Caco-2 (cell line): Measurements from ENCODE around the gene VTI1A. TPM values are rescaled to one million over a fixed set of nuclear protein-coding genes. Genes with fewer than 3 reads are reported as not detected.
"Not testable (repeated sequence)": the region's sequence is repeated elsewhere in the genome, so short reads cannot be mapped to it uniquely, and the experiment has no call there.

Experiments
- BruUV-seq: library from RNA; stranded (reverse); fragments of 400-500 nt; replicated peaks from 2 replicates; lab custom pipeline; 2021; lab: Mats Ljungman, UMichigan
- CTCF ChIA-PET: fragments of 300-600 bp; sonication (Branson Sonifier 250); formaldehyde crosslinking; loops from one replicate; lab custom pipeline; 2022; ENCODE audit warnings: antibody characterized with exemption; lab: Charles Lee
- POLR2A ChIA-PET: fragments of 300-600 bp; sonication (Branson Sonifier 250); formaldehyde crosslinking; loops from one replicate; lab custom pipeline; 2022; ENCODE audit warnings: antibody characterized with exemption; lab: Charles Lee
- DNase-seq, 2 experiments: peaks; one replicate each; pipeline versions ENCODE4 v3.0.0 to v3.0.0-alpha.2; 2020 to 2022
- H3K27me3 ChIP-seq: replicated peaks from 2 replicates; pipeline ENCODE4 v1.6.0; 2011; ENCODE audit warnings: low read length; ENCODE audit not compliant: control insufficient read depth, insufficient read depth
- H3K36me3 ChIP-seq: 2 replicates; pipeline ENCODE4 v1.5.1; 2011; ENCODE audit warnings: low read length; ENCODE audit not compliant: control insufficient read depth, insufficient read depth
- H3K4me1 ChIP-seq: fragments of 250-450 bp; sonication (Bioruptor Pico); 2 replicates; pipeline ENCODE4 v1.5.1; 2020; ENCODE audit warnings: mild to moderate bottlenecking
- H3K4me3 ChIP-seq: 2 replicates; pipeline ENCODE4 v1.5.1; 2011; ENCODE audit warnings: low read depth, mild to moderate bottlenecking, control low read depth, low read length
- H3K9me3 ChIP-seq: fragments of 250-450 bp; sonication (Bioruptor Pico); 2 replicates; pipeline ENCODE4 v1.5.1; 2020; ENCODE audit warnings: mild to moderate bottlenecking, moderate library complexity
- H3K27ac Mint-ChIP-seq: one replicate; pipeline ENCODE4 v1.8.0; 2022; ENCODE audit warnings: mixed read lengths; ENCODE audit not compliant: unreplicated experiment
- H3K27me3 Mint-ChIP-seq: one replicate; pipeline ENCODE4 v1.8.0; 2022; ENCODE audit warnings: mixed read lengths; ENCODE audit not compliant: insufficient read depth, unreplicated experiment
- H3K36me3 Mint-ChIP-seq: one replicate; pipeline ENCODE4 v1.8.0; 2022; ENCODE audit warnings: mild to moderate bottlenecking, mixed read lengths; ENCODE audit not compliant: insufficient read depth, unreplicated experiment
- H3K4me1 Mint-ChIP-seq: one replicate; pipeline ENCODE4 v1.8.0; 2022; ENCODE audit warnings: low read depth, mixed read lengths; ENCODE audit not compliant: unreplicated experiment
- H3K4me3 Mint-ChIP-seq: one replicate; pipeline ENCODE4 v1.8.0; 2022; ENCODE audit warnings: mild to moderate bottlenecking, moderate library complexity, mixed read lengths; ENCODE audit not compliant: unreplicated experiment
- H3K9me3 Mint-ChIP-seq: one replicate; pipeline ENCODE4 v1.8.0; 2022; ENCODE audit warnings: mixed read lengths; ENCODE audit not compliant: unreplicated experiment
- CTCF ChIP-seq, 2 experiments: fragments of 200-600 bp in 1 of 2; IDR thresholded peaks; 1 replicate in 1 of 2; 2 replicates in 1 of 2; pipeline versions ENCODE4 v1.5.1 to v1.8.0; 2011 to 2022; ENCODE audit warnings: antibody characterized with exemption in 1 of 2, control low read depth in 1 of 2, inconsistent platforms in 1 of 2, low read depth in 1 of 2, low read length in 1 of 2, mild to moderate bottlenecking in 1 of 2, moderate library complexity in 1 of 2; ENCODE audit not compliant: insufficient read depth in 1 of 2, severe bottlenecking in 1 of 2, unreplicated experiment in 1 of 2
- intact Hi-C: fragments of 100-400 bp; cut with micrococcal nuclease; formaldehyde crosslinking; loops from one replicate; pipeline ENCODE4 v1.10.0; 2022; ENCODE audit not compliant: unreplicated experiment
- total RNA-seq: library from RNA; stranded (reverse); gene quantifications from 2 replicates; pipeline ENCODE4 v1.2.3, GENCODE V29; 2022

VTI1A gene
- total RNA-seq, 1 experiment from 2014 or later = 45.6 TPM

- Mint-ChIP-seq H3K9me3 (no peaks in the 10 kb centered on the region), H3K27ac (peak overlapping the region; percentile 94), H3K4me1 (peaks cover 68% of the 10 kb centered on the region), H3K36me3 (peaks cover 6% of the 10 kb centered on the region), H3K27me3 (no peaks in the 10 kb centered on the region), H3K4me3 (peak overlapping the region; percentile 50)
- BruUV-seq = no TSS peak
- no peak for TF ChIP-seq CTCF (IDR thresholded peaks at IDR 0.05; ENCODE audit: insufficient read depth in 1 of 2, low read depth in 1 of 2, low read length in 1 of 2, severe bottlenecking in 1 of 2, unreplicated experiment in 1 of 2)
- CTCF ChIA-PET = no interaction called here
- Histone ChIP-seq H3K36me3 (no peaks in the 10 kb centered on the region; the same call in 1 of the 2 replicates), H3K27me3 (no peaks in the 10 kb centered on the region), H3K4me3 (no peak overlapping the region), H3K9me3 (no peaks in the 10 kb centered on the region), H3K4me1 (peaks cover 71% of the 10 kb centered on the region)
- intact Hi-C loops = loop anchor here (1.0 to 5.0 kb wide), 7 partner anchors 10 to 220 kb away; no protein-coding TSS in a partner anchor
- DNase-seq = no peak
- POLR2A ChIA-PET = interaction anchor here (0.6 kb wide), 1 partner anchor 220 kb away, joined by 9 read pairs; no protein-coding TSS in a partner anchor
Observed at GRCh38 chr10:112728997-112729396, 282.0 kb downstream of the VTI1A start.

- H3K27me3 Mint-ChIP-seq, CTCF ChIA-PET, H3K27ac Mint-ChIP-seq, H3K27me3 ChIP-seq, H3K36me3 ChIP-seq, BruUV-seq, H3K4me3 Mint-ChIP-seq, intact Hi-C loops, H3K9me3 Mint-ChIP-seq, POLR2A ChIA-PET, H3K9me3 ChIP-seq, H3K4me3 ChIP-seq, H3K36me3 Mint-ChIP-seq, DNase-seq: not testable (repeated sequence)
- H3K4me1 Mint-ChIP-seq = peaks cover 52% of the 10 kb centered on the region
- peaks cover 54% of the 10 kb centered on the region for H3K4me1 ChIP-seq
Observed at GRCh38 chr10:112731450-112731849, 284.4 kb downstream of the VTI1A start.

GRCh38 chr10:112732277-112732921, 285.4 kb downstream of the VTI1A start:
- peaks cover 47% of the 10 kb centered on the region for H3K4me1 Mint-ChIP-seq
- H3K27me3 Mint-ChIP-seq = no peaks in the 10 kb centered on the region
- Histone ChIP-seq H3K9me3 (no peaks in the 10 kb centered on the region), H3K4me1 (peaks cover 45% of the 10 kb centered on the region), H3K36me3 (no peaks in the 10 kb centered on the region), H3K27me3 (no peaks in the 10 kb centered on the region), H3K4me3 (no peak overlapping the region)
- ChIA-PET CTCF (no interaction called here), POLR2A (interaction anchor here (0.7 kb wide), 1 partner anchor 372 kb away, joined by 6 read pairs; no protein-coding TSS in a partner anchor)
- BruUV-seq = no TSS peak
- no peak for TF ChIP-seq CTCF (IDR thresholded peaks at IDR 0.05; ENCODE audit: insufficient read depth in 1 of 2, low read depth in 1 of 2, low read length in 1 of 2, severe bottlenecking in 1 of 2, unreplicated experiment in 1 of 2)
- H3K9me3 Mint-ChIP-seq = no peaks in the 10 kb centered on the region
- intact Hi-C loops = no loop called here
- DNase-seq = no peak
- no peaks in the 10 kb centered on the region for H3K36me3 Mint-ChIP-seq
- peak overlapping the region; percentile 29 for H3K27ac Mint-ChIP-seq
- no peak overlapping the region for H3K4me3 Mint-ChIP-seq
